GM19043 (cell line): ENCODE measurements around the gene ATP6AP1.
"Not testable (repeated sequence)": the region's sequence is repeated elsewhere in the genome, so short reads cannot be mapped to it uniquely, and the experiment has no call there.

ENCODE experiments used
- ATAC-seq: cut with Tn5 transposase; IDR thresholded peaks from one replicate; pipeline ENCODE4 v1.9.1; 2021; ENCODE audit warnings: low read depth; ENCODE audit not compliant: unreplicated experiment

ATP6AP1 gene

GRCh38 chrX:154398668-154399526 lies 29.6 kb upstream of the ATP6AP1 start:
- ATAC-seq = no peak

GRCh38 chrX:154399527-154400368 lies 28.7 kb upstream of the ATP6AP1 start:
- no peak for ATAC-seq

- ATAC-seq = not testable (repeated sequence)
Observed at GRCh38 chrX:154400369-154400817, 28.1 kb upstream of the ATP6AP1 start.

GRCh38 chrX:154401045-154401799 lies 27.3 kb upstream of the ATP6AP1 start:
- ATAC-seq = no peak

- ATAC-seq = no peak
Observed at GRCh38 chrX:154401918-154402621, 26.4 kb upstream of the ATP6AP1 start.

GRCh38 chrX:154402622-154403127 lies 25.8 kb upstream of the ATP6AP1 start:
- no peak for ATAC-seq

GRCh38 chrX:154403192-154403591 lies 25.3 kb upstream of the ATP6AP1 start:
- ATAC-seq = no peak

GRCh38 chrX:154403858-154404257 lies 24.6 kb upstream of the ATP6AP1 start:
- no peak for ATAC-seq

- ATAC-seq = no peak
Observed at GRCh38 chrX:154404625-154405192, 23.8 kb upstream of the ATP6AP1 start.

- peak; percentile 23 for ATAC-seq
Observed at GRCh38 chrX:154408659-154409221, 19.7 kb upstream of the ATP6AP1 start.

GRCh38 chrX:154409222-154409871 lies 19.1 kb upstream of the ATP6AP1 start, which contains the start of gene DNASE1L1:
TSS of gene DNASE1L1 (minus strand) at chrX:154409254. CDS start at chrX:154405568, 3,686 bp downstream.
- peak; percentile 48 for ATAC-seq

- ATAC-seq = no peak
Observed at GRCh38 chrX:154411981-154412340, 16.5 kb upstream of the ATP6AP1 start.

- no peak for ATAC-seq
Observed at GRCh38 chrX:154412468-154412867, 16.0 kb upstream of the ATP6AP1 start.

- ATAC-seq = no peak
Observed at GRCh38 chrX:154413142-154413541, 15.3 kb upstream of the ATP6AP1 start.

GRCh38 chrX:154417157-154417556 lies 11.3 kb upstream of the ATP6AP1 start:
- no peak for ATAC-seq

GRCh38 chrX:154419189-154419588 lies 9.3 kb upstream of the ATP6AP1 start:
- no peak for ATAC-seq

- no peak for ATAC-seq
Observed at GRCh38 chrX:154419688-154420401, 8.6 kb upstream of the ATP6AP1 start.

- ATAC-seq = no peak
Observed at GRCh38 chrX:154420402-154420756, 8.1 kb upstream of the ATP6AP1 start.
